ENCODE results near the gene CEP57.

DNA sequence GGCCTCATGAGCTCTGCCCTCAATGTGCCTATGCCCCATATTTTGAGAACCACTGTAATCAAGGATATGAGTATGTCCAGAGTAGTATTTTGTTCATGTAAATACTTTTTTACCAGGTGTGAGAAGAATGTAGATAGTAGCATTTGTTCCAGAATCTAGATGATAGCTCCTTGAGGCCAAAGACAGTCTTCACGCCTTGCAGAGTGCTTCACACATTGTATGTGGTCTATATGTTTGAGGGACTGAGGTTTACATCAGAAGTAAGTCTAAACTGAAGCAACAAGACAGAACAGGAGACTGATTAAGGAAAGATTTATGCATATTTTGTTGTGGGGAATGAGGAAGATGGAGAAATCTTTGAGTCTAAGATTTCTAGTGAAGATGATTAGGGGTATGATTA, 12.5 kb downstream of the CEP57 start:
- TF ChIP-seq, protein P1, sequence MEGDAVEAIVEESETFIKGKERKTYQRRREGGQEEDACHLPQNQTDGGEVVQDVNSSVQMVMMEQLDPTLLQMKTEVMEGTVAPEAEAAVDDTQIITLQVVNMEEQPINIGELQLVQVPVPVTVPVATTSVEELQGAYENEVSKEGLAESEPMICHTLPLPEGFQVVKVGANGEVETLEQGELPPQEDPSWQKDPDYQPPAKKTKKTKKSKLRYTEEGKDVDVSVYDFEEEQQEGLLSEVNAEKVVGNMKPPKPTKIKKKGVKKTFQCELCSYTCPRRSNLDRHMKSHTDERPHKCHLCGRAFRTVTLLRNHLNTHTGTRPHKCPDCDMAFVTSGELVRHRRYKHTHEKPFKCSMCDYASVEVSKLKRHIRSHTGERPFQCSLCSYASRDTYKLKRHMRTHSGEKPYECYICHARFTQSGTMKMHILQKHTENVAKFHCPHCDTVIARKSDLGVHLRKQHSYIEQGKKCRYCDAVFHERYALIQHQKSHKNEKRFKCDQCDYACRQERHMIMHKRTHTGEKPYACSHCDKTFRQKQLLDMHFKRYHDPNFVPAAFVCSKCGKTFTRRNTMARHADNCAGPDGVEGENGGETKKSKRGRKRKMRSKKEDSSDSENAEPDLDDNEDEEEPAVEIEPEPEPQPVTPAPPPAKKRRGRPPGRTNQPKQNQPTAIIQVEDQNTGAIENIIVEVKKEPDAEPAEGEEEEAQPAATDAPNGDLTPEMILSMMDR (IDR thresholded peaks at IDR 0.05): no peak
- TF ChIP-seq POLR2A (IDR thresholded peaks at IDR 0.05): no peak

Measured in right lobe of liver (tissue), 4 donors.